HG03442 (cell line): ENCODE data around the gene ZCCHC7.
"Not testable (repeated sequence)": the region's sequence is repeated elsewhere in the genome, so short reads cannot be mapped to it uniquely, and the experiment has no call there.

Source experiments
- ATAC-seq: cut with Tn5 transposase; IDR thresholded peaks from one replicate; pipeline ENCODE4 v1.9.1; 2021; ENCODE audit warnings: mild to moderate bottlenecking, moderate library complexity; ENCODE audit not compliant: unreplicated experiment

Gene ZCCHC7

GRCh38 chr9:37291612-37292238 is 171.4 kb downstream of the ZCCHC7 start:
- not testable (repeated sequence) for ATAC-seq

GRCh38 chr9:37292896-37293295 is 172.5 kb downstream of the ZCCHC7 start:
- no peak for ATAC-seq

GRCh38 chr9:37293664-37294524 is 173.5 kb downstream of the ZCCHC7 start:
- ATAC-seq = peak; percentile 59

GRCh38 chr9:37295178-37295577 is 174.8 kb downstream of the ZCCHC7 start:
- ATAC-seq = no peak

- no peak for ATAC-seq
Observed at GRCh38 chr9:37295796-37296195, 175.4 kb downstream of the ZCCHC7 start.

GRCh38 chr9:37297592-37297991 is 177.2 kb downstream of the ZCCHC7 start:
- ATAC-seq = no peak

GRCh38 chr9:37300620-37301019 is 180.2 kb downstream of the ZCCHC7 start:
- ATAC-seq = no peak

GRCh38 chr9:37301042-37301853 is 180.9 kb downstream of the ZCCHC7 start:
- no peak for ATAC-seq

- ATAC-seq = no peak
Observed at GRCh38 chr9:37301854-37302172, 181.4 kb downstream of the ZCCHC7 start.

GRCh38 chr9:37302277-37302676 is 181.9 kb downstream of the ZCCHC7 start:
- peak; percentile 89 for ATAC-seq

GRCh38 chr9:37303272-37303671 is 182.9 kb downstream of the ZCCHC7 start:
- ATAC-seq = not testable (repeated sequence)

GRCh38 chr9:37309136-37309535 is 188.8 kb downstream of the ZCCHC7 start:
- no peak for ATAC-seq

- ATAC-seq = no peak
Observed at GRCh38 chr9:37311938-37312708, 191.7 kb downstream of the ZCCHC7 start.

- ATAC-seq = peak; percentile 48
Observed at GRCh38 chr9:37324261-37324683, 203.9 kb downstream of the ZCCHC7 start.

- ATAC-seq = peak; percentile 29
Observed at GRCh38 chr9:37324691-37325490, 204.5 kb downstream of the ZCCHC7 start.

- no peak for ATAC-seq
Observed at GRCh38 chr9:37325778-37326177, 205.4 kb downstream of the ZCCHC7 start.

GRCh38 chr9:37327553-37327952 is 207.2 kb downstream of the ZCCHC7 start:
- ATAC-seq = no peak

GRCh38 chr9:37328556-37329227 is 208.3 kb downstream of the ZCCHC7 start:
- no peak for ATAC-seq

- peak; percentile 52 for ATAC-seq
Observed at GRCh38 chr9:37329576-37329975, 209.2 kb downstream of the ZCCHC7 start.
